ENCODE measurements around the gene GALK2.
"Not testable (repeated sequence)": the region's sequence is repeated elsewhere in the genome, so short reads cannot be mapped to it uniquely, and the experiment has no call there.

The GALK2 gene

DNA sequence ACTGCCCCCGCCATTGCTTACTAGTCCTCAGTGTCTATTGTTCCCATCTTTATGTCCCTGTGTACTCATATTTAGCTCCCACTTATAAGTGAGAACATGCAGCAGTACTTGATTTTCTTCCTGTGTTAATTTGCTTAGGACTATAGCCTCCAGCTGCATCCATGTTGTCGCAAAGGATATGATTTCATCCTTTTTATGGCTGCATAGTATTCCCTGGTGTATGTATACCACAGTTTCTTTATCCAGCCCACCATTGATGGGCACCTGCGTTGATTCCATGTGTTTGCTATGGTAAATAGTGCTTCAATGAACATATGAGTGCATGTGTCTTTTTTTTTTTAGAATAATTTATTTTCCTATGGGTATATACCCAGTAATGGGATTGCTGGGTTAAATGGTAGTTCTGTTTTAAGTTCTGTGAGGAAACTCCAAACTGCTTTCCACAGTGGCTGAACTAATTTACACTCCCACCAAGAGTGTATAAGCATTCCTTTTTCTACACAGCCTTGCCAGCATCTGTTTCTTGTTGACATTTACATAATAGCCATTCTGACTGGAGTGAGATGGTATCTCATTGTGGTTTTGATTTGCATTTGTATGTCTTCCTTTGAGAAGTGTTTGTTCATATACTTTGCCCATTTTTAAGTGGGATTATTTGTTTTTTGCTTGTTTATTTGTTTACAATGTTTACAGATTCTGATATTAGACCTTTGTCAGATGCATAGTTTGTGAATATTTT lies 53.7 kb downstream of the GALK2 start:
- no peak for DNase-seq (ENCODE audit: low spot score)

GRCh38 chr15:49225572-49226281 lies 55.7 kb downstream of the GALK2 start:
- DNase-seq (ENCODE audit: low spot score) = no peak

- no peak for DNase-seq (ENCODE audit: low spot score)
Observed at GRCh38 chr15:49227602-49228001, 57.6 kb downstream of the GALK2 start.

DNA sequence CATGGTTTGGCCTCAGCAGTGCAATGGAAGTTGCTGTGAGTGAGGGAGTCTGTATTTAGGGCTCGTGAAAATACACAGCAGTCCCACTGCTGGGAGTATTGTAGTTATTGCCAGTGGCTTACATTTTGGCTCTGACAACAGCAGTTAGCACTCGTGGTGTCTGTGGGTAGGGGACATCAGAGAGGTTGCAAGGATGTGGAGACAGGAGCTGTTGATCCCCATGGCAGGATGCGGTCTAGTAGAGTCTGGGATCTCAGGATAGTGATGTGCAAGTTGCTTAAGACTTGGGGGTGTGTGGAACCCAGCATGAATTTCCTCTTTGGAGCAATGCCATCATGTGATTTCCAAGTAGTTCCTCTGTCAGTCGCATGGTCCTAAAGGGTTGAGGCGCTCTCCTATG lies 59.9 kb downstream of the GALK2 start:
- DNase-seq (ENCODE audit: low spot score) = no peak

DNA sequence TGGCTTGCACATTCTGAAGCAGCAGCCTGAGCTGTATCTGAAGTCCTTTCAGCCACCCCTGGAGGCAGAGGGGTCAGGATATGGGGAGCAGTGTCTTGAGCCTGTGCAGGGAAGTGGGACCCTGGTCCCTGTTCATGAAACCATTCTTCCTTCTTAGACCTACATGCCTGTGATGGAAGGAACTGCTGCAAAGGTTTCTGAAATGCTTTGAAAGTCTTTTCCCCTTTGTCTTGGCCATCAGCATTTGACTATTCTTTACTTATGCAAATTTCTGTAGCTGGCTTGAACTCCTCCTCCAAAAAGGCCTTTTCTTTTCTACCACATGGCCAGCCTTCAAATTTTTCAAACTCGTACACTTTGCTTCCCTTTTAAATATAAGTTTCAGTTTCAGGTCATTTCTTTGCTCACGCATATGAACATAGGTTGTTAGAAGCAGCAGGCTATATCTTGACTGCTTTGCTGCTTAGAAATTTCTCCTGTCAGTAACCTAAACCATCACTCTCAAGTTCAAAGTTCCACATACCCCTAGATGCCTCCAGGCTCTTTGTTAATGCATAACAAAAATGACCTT lies 62.3 kb downstream of the GALK2 start:
- no peak for DNase-seq (ENCODE audit: low spot score)

DNA sequence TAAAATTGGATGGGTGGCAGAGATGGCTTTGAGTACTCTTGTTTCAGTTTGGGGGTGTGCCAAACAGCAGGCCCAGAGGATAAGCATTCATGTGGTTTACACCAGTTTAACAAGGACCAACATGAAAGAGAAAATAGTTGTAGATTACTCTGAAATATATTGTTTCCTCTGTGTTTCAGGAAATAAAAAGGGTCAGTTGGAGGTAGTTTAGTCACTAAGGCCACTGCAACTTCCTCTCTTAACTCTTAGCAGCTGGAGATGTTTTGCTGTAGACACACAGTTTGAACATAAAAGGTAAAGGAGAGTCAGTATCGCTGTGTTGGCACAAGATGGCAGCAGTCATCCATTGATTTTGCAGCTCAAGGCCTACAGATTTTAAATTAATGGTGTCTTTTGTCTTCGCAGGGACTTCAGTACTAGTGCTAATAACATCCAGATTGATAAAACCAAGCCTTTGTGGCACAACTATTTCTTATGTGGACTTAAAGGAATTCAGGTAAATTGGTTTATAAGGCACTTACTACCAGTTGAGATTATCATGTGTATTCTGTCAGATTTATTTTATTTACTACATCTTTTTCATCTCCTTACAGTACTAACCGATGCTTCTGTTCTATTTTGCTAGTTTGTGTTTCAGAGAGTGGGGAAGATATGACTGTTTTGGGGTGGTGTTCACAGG lies 65.5 kb downstream of the GALK2 start:
- no peak for DNase-seq (ENCODE audit: low spot score)

DNA sequence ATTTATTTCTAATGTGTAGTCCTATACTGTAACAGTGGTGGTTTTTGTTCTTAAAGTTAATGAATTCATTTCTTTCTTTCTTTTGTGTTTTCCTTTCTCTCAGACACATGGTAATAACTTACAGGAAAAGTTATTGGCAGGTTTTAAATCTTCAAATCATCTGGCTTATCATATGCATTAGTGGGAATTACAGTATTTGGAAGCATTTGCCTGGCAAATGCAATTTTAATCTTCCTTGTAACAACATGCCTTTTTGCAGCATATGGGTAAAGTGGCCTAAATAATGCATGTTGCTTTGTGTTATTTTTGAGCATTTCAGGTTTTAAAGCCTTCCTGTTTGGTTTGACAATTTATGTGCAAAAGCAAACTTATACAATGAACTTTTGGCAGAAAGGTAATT lies 66.8 kb downstream of the GALK2 start:
- no peak for DNase-seq (ENCODE audit: low spot score)

GRCh38 chr15:49238342-49238741 lies 68.3 kb downstream of the GALK2 start:
- DNase-seq (ENCODE audit: low spot score) = no peak

DNA sequence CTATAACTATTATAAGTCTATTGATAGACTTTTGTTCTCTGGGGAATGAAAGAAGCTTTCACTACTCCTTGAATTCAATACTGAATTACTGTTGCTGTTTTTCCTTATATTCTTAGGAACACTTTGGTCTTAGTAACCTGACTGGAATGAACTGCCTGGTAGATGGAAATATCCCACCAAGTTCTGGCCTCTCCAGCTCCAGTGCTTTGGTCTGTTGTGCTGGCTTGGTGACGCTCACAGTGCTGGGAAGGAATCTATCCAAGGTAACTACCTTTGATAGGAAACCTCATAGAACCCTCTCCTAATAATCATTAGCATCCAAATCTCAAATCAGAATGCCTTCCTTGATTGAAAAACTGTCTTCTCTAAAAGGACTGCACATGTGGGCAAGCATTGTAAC lies 69.1 kb downstream of the GALK2 start:
- DNase-seq (ENCODE audit: low spot score) = no peak

DNA sequence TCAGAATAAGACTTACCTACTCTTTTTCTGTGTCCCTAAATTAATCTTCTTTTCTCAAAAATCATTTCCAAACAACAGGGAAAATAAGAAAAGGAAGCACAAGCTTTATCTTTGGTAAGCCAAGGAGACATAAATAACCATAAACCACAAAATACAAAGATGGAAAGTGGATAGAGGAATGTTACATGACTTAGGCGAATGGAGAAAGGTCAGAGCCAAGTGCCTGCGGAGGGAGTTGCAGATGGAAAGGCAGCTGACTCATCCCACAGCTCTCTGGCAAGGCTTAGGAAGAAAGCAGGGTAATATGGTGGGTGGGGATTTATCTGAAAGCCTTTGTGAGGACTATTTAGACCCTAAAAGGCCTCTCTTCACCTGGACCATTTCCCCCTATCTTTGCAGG lies 72.8 kb downstream of the GALK2 start:
- DNase-seq (ENCODE audit: low spot score) = no peak

DNA sequence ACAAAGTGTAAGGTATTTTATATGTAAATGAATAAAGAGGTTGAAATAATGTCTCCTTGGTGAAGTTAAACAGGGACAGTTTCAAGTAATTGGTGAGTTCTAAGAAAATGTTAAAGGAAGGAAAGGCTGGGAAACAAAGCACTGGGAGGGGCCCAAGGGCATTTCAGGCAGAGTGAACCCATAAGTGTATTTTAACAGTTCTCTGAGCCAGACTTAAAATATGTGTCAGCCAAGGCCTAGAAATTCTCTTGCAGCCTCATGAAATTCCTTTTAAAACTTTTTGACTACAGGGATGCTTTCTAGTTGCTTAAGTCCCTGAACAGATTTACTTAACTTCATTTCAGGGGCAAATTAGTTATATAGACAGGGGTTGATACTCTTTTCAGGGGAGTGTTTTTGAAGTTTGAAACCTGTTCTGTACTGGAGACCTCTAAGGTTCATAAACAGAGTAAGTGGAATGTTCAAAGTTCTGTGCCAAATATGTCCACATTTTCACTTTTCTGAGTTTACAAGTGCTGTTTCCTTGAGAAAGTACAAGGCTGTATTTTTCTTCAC lies 77.6 kb downstream of the GALK2 start:
- no peak for DNase-seq (ENCODE audit: low spot score)

DNA sequence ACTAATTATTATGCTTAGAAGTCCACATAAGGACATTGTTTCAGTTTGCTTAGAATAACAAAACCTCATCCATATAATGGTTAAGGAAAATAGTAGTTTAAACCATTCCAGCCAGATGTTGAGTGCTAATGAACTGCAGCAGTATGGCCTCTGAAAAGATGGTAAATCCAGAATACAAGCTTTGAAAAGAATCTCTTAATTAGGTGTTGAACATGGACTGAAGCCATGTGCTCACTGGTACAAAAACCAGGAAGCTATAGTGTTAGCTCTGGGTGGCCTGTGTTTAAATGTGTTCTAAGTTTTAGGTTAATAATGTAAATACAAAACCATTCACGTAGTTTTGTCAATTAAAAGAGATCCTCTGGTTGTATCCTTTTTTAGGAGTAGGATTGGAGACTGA lies 78.2 kb downstream of the GALK2 start:
- DNase-seq (ENCODE audit: low spot score) = no peak

DNA sequence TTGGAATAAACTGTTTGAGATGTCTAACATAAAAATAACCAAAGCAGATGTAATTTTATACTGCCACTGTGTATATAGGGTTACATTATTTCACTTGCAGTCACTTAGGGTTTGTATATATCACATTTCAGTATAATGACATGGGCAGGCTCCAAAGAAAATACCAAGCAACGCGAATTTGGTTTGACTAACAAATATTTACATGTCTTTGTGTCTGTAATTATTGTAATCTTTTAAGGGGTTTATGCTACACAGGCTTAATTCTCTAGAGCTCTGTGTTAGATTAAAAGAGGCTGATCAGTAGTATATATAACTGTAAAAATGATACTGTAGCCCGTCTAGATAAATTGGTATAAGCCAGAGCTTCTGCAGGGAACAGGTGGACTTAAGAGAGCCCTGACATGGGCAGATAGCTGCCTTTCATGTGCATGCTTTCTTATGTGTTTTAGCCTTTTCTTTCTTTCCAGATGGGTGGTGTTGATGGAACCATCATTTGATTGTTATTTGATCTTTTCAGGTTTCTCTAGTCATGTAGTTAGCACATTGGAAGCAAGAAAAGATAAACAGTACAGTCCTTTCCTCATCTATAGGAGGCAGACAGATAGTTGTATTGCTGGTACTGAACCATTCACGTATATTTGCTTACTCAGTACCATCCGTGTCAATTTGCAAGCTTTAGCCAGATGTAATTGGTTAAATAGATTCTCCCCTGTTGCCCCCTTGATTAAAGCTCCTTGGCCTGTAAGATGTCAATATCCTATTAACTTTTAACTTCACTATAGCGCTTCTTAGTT lies 86.1 kb downstream of the GALK2 start:
- DNase-seq (ENCODE audit: low spot score) = no peak

- not testable (repeated sequence) for DNase-seq (ENCODE audit: low spot score)
Observed at GRCh38 chr15:49265117-49265516, 95.1 kb downstream of the GALK2 start.

GRCh38 chr15:49265911-49266310 lies 95.9 kb downstream of the GALK2 start:
- no peak for DNase-seq (ENCODE audit: low spot score)

DNA sequence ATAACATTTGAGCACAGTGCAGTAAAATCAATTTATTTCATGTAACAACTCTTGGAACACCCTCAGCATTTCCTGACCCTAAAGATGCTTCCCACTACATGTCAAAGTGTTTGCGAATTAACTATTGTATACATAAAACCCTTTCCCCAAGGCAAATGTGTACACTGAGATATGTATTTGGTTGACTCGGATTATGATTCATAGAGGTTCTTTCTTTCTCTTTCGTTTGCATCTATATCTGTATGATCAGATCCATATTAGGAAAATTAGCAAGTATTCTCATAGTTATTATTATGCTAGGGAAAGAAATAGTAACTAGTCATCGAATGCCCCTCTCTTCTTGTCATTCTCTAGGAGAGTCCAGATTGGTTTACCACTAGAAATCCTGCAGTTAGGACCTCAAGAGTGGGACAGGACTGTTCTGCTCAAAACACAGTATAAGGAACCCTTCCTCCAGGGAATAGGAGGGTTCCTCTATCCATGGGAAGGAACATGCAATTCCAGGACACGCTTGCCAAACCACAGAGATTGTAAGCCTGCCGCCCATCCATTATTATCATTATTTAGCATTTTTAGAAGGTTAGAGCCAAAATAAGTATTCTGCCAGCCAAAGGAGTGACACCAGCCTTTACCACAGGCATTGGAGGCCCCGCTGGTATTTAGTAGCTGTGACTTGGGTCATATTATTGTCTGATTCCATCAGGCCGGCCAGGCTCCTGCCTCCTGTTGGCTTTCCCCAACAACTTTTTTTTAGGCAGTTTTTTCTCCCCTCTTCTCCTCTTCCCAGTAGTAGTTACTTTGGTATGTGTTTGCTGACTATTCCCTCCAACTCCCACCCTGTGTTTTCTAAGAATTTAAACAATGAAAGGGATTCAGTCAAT lies 100.7 kb downstream of the GALK2 start:
- DNase-seq (ENCODE audit: low spot score) = no peak

- DNase-seq (ENCODE audit: low spot score) = no peak
Observed at GRCh38 chr15:49273734-49274318, 103.8 kb downstream of the GALK2 start.

DNA sequence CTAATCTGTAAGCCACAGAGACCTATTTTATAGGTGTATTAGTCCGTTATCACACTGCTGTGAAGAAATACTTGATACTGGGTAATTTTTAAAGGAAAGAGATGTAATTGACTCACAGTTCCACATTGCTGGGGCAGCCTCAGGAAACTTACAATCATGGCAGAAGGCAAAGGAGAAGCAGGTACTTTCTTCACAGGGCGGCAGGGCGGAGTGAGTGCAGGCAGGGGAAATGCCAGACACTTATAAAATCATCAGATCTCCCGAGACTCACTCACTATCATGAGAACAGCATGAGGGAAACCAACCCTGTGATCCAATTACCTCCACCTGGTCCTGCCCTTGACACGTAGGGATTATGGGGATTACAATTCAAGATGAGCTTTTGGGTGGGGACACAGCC lies 108.7 kb downstream of the GALK2 start:
- no peak for DNase-seq (ENCODE audit: low spot score)

- DNase-seq (ENCODE audit: low spot score) = no peak
Observed at GRCh38 chr15:49279521-49280456, 109.7 kb downstream of the GALK2 start.

All from left forelimb (tissue), 1 donor.